Measurements from ENCODE around the gene GPR150.

DNA sequence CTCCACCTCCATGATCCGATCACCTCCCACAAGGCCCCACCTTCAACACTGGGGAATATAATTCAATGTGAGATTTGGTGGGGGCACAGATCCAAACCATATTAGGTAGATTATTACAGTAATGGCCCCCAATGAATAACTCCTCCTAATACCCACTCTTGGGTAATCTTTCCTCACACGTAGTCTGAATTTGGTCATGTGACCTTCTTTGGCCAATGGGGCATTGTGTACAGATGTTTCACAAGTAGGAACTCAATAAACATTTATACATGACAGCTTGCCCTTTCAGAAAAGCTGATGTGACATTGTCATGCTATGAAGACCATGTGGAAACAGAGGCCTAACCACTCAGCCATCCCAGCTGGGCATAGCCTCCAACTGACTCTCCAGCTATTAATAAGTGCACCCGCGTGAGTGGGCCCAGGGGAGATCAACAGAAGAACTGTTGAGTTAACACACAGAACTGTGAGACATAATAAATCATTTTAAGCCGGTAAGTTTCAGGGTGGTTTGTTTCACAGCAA is 10.6 kb downstream of the GPR150 start:
- TF ChIP-seq, protein P1, sequence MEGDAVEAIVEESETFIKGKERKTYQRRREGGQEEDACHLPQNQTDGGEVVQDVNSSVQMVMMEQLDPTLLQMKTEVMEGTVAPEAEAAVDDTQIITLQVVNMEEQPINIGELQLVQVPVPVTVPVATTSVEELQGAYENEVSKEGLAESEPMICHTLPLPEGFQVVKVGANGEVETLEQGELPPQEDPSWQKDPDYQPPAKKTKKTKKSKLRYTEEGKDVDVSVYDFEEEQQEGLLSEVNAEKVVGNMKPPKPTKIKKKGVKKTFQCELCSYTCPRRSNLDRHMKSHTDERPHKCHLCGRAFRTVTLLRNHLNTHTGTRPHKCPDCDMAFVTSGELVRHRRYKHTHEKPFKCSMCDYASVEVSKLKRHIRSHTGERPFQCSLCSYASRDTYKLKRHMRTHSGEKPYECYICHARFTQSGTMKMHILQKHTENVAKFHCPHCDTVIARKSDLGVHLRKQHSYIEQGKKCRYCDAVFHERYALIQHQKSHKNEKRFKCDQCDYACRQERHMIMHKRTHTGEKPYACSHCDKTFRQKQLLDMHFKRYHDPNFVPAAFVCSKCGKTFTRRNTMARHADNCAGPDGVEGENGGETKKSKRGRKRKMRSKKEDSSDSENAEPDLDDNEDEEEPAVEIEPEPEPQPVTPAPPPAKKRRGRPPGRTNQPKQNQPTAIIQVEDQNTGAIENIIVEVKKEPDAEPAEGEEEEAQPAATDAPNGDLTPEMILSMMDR (IDR thresholded peaks at IDR 0.05): no peak
- no peak for TF ChIP-seq POLR2A (IDR thresholded peaks at IDR 0.05)

All from prostate gland (tissue), 2 donors.